Ovary (tissue), 9 donors: ENCODE results near the gene EIF2B2. TPM values are rescaled to one million over a fixed set of nuclear protein-coding genes. Genes with fewer than 3 reads are reported as not detected.

Experiments
- DNase-seq, 5 donors: peaks; one replicate each; pipeline ENCODE4 v3.0.0-alpha.2; 2019 to 2020
- H3K27ac ChIP-seq, 2 donors: fragments of 200-600 bp; one replicate each; pipeline versions ENCODE4 v1.5.1 to v1.8.0; 2019 to 2022
- H3K27me3 ChIP-seq: fragments of 200-600 bp; one replicate; pipeline ENCODE4 v1.8.0; 2022
- H3K36me3 ChIP-seq: fragments of 200-600 bp; sonication (generic); one replicate; pipeline ENCODE4 v1.5.1; 2019
- H3K4me1 ChIP-seq: one replicate; pipeline ENCODE4 v1.8.1; 2013; ENCODE audit warnings: mild to moderate bottlenecking, moderate library complexity; ENCODE audit not compliant: insufficient read depth
- H3K4me3 ChIP-seq: fragments of 200-600 bp; sonication (generic); one replicate; pipeline ENCODE4 v1.5.1; 2017
- H3K9me3 ChIP-seq, 2 donors: fragments of 200-600 bp in 1 of 2; sonication (generic) in 1 of 2; one replicate each; pipeline versions ENCODE4 v1.5.1 to v1.8.1; 2013 to 2019; ENCODE audit warnings: mild to moderate bottlenecking in 1 of 2, moderate library complexity in 1 of 2
- CTCF ChIP-seq, 3 donors: fragments of 450-650 bp in 2 of 3; fragments of 200-600 bp in 1 of 3; IDR thresholded peaks; one replicate each; pipeline versions ENCODE4 v1.5.1 to v1.8.0; 2016 to 2022; ENCODE audit warnings: antibody characterized with exemption in 3 of 3, mild to moderate bottlenecking in 1 of 3
- EP300 ChIP-seq: sonication (generic); formaldehyde crosslinking; IDR thresholded peaks from one replicate; pipeline ENCODE4 v1.6.1; 2017; ENCODE audit warnings: antibody characterized with exemption
- POLR2A ChIP-seq: fragments of 450-650 bp; IDR thresholded peaks from one replicate; pipeline ENCODE4 v1.6.1; 2017; ENCODE audit warnings: antibody characterized with exemption, mild to moderate bottlenecking, moderate library complexity
- WGBS, 3 donors: extraction: QIAGEN DNeasy Blood & Tissue Kit in 1 of 3; methylation state at CpG; one replicate each; pipeline versions ENCODE4 v1.1.5 to v1.1.7; 2013 to 2017; 5-methylcytosine and 5-hydroxymethylcytosine counted together
- intact Hi-C, 4 donors: fragments of 100-400 bp; cut with DNase I; formaldehyde crosslinking; loops; one replicate each; pipeline versions ENCODE4 v1.11.0 to v1.15.1; 2022 to 2023
- polyA plus RNA-seq, 2 donors: library from polyadenylated mRNA; stranded (reverse); fragments of 200-250 nt in 1 of 2; fragments of 350-450 nt in 1 of 2; fragmentation: Illumina TruSeq in 1 of 2; extraction: RNeasy Lipid Tissue Mini Kit (QIAGEN cat#74804) in 1 of 2; gene quantifications; one replicate each; pipeline ENCODE4 v1.2.3, GENCODE V29; 2013 to 2014
- total RNA-seq, 7 donors: library from RNA; depleted of rRNA in 2 of 7; stranded (reverse); fragments of >200 nt in 2 of 7; fragmentation: NEBNext Ultra II Directional in 3 of 7; extraction: Animal tissue kit (Norgen Biotek cat#: 25700) in 3 of 7; gene quantifications; one replicate each; pipeline versions ENCODE4 v1.1.0 to v1.2.4, GENCODE V29; 2016 to 2023
- donor health status: DM: no; HTN: no; CAD: no; lungs with moderate emphysema.
- donor health status: DM: no; HTN: no; CAD: no.
- donor health status: Bipolar disorder and iron deficiency.
- donor health status: DM: yes; HTN: yes; CAD: no.
- donor health status: DM: no; HTN: no; CAD: no.
- donor health status: DM: yes; HTN: yes; CAD: no.

Gene EIF2B2
- total and polyA plus RNA-seq, 9 donors: 8.8 to 59.9 (median 30.6) TPM

DNA sequence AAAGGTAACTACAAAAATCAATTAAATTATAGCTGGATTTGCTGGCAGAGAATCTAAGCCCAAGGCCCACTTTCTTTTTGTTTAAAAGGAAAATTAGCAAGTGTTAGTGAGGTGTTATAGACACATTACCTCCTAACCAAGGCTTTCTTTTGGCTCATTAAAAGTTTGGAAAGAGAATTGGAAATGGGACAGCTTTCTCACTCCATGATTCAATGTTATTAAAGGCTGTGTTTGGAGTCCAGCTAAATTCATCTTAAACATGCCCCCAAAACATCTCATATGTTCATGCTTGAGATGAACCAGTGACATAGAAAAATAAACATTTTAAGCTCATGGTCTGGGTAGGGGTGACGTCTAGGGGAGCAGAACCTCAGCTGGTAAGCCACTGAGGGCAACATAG, 33.9 kb upstream of the EIF2B2 start:
- H3K9me3 ChIP-seq: no peaks in the 10 kb centered on the region
- no peaks in the 10 kb centered on the region for H3K36me3 ChIP-seq
- no peak for DNase-seq
- H3K27ac ChIP-seq: no peak overlapping the region
- H3K27me3 ChIP-seq: no peaks in the 10 kb centered on the region
- 58 to 63% (median 63%) methylated on average over 1 of the region's 1 CpG for WGBS, 3 donors
- intact Hi-C loops: no loop called here
- H3K4me1 ChIP-seq: no peaks in the 10 kb centered on the region
- TF ChIP-seq POLR2A (no peak), CTCF (IDR thresholded peaks at IDR 0.05) (no peak), EP300 (no peak)
- no peak overlapping the region for H3K4me3 ChIP-seq

DNA sequence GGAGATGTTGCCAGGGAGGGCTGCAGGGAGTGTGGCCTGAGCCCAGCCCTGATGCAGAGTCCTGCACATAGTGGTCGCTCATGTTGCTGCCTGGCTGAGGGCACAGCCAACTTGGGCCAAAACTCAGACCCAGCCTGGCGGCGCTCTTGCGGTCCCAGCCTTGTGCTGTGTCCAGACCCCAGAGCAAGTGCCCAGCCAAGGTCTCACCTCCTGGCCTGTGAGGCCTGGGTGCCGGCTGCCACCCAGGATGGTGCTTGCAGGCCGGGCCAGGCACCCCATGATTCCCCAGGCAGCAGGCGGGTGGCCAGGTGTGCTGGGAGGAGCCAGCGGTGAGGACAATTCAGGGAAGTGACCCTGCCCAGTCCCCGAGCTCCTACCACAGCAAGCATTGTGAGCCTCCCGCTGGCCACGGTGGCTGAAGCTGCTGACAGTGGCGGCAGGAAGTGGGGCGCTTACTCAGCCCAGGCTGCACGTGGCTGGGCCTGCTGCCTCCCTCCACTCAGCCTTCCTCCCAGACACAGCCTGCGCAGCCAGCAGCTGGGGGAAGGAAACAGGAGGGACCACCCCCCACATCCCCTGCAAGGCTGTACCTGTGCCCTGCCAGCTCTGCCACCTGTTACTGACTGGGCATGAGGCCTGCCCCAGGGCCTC, 29.6 kb upstream of the EIF2B2 start:
- H3K27ac ChIP-seq: no peak overlapping the region

DNA sequence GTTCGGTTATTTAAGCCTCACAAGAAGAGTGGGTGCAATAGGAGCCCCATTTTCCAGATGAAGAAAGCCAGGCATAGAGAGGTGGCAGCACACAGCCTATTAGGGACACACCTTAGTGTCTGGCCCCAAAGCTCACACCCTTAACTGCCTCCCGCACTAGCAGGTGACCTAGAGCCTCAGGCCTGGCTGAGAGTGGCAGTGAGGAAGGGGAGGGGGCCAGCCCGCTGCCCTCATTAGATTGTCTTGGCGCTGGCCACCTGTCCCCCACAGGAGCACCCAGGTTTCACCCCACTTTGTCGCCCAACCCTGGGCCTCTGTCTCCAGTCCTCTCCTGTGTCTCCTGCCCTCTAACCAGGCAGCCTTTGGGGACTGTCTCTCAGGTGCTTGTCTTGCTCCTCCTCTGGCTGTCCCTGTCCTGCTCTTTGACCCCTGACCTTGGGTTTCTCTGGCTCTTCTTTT, 28.8 kb upstream of the EIF2B2 start:
- Histone ChIP-seq H3K27me3 (no peaks in the 10 kb centered on the region), H3K4me3 (no peak overlapping the region), H3K36me3 (no peaks in the 10 kb centered on the region), H3K4me1 (peaks cover 3% of the 10 kb centered on the region), H3K27ac (no peak overlapping the region), H3K9me3 (no peaks in the 10 kb centered on the region)
- WGBS, 3 donors: 93 to 97% (median 96%) methylated on average over 5 of the region's 5 CpGs
- no peak for DNase-seq
- no peak for TF ChIP-seq POLR2A
- TF ChIP-seq CTCF (IDR thresholded peaks at IDR 0.05): no peak
- TF ChIP-seq EP300: no peak
- intact Hi-C loops: no loop called here

More for the DNA sequence above, 29.6 kb upstream of the EIF2B2 start:
- DNase-seq: no peak
- WGBS, 3 donors: 89 to 96% (median 90%) methylated on average over 9 to 15 of the region's 15 CpGs
- no peak overlapping the region for H3K4me3 ChIP-seq
- intact Hi-C loops: no loop called here
- H3K36me3 ChIP-seq: no peaks in the 10 kb centered on the region
- no peaks in the 10 kb centered on the region for H3K27me3 ChIP-seq
- peaks cover 3% of the 10 kb centered on the region for H3K4me1 ChIP-seq
- TF ChIP-seq CTCF (IDR thresholded peaks at IDR 0.05) (no peak), EP300 (no peak), POLR2A (no peak)
- no peaks in the 10 kb centered on the region for H3K9me3 ChIP-seq

DNA sequence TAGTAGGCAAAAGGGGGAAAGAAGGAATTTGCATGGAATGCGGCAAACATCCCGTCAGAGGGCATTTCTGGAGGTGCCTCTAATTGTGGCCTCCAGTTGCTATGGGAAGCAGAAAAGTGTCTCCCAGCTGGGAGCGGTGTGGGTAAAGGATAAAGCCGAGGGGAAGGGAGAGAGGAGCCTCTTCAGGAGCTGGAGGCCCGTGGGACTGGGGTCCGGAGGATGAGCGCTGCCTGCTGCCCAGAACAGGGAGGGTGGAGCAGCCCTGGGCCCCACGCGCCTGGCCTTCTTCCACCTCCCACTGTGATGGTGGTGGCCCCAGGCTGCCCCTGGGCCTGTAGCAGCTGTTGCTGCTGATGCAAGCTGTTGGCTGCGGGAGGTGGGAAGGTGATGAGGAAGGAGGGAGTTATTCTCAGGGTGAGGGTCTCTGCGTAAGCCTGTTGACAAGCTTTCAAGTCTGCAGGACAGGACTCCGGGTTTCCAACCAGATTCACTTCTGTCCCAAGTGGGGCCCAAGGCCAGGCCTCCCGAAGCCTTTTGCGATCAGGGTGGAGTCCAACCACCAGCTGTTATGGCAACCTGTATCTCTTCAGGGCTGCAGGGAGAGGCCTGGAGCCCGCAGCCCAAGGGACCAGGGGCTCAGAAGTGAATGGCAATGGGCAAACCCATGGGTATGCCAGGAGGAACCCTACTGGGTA, 28.2 kb upstream of the EIF2B2 start:
- Histone ChIP-seq H3K27me3 (no peaks in the 10 kb centered on the region), H3K9me3 (no peaks in the 10 kb centered on the region), H3K4me3 (no peak overlapping the region), H3K36me3 (no peaks in the 10 kb centered on the region), H3K27ac (no peak overlapping the region), H3K4me1 (peaks cover 3% of the 10 kb centered on the region)
- 54 to 58% (median 57%) methylated on average over 15 of the region's 15 CpGs for WGBS, 3 donors
- intact Hi-C loops: no loop called here
- DNase-seq: no peak
- TF ChIP-seq POLR2A (no peak), CTCF (IDR thresholded peaks at IDR 0.05) (no peak), EP300 (no peak)
